Ureter (tissue), 1 donor: ENCODE measurements around the gene GTPBP6. TPM values are rescaled to one million over a fixed set of nuclear protein-coding genes. Genes with fewer than 3 reads are reported as not detected.
A peak's percentile ranks its signal among the peaks of the same experiment; 100 is the strongest.

ENCODE experiments used
- DNase-seq: peaks from one replicate; pipeline ENCODE4 v3.0.0-alpha.2; 2020; ENCODE audit warnings: low spot score
- total RNA-seq: library from RNA; stranded (reverse); gene quantifications from one replicate; pipeline ENCODE4 v1.2.4, GENCODE V29; 2023
- donor health status: DM: yes; HTN: yes; CAD: no.

Gene GTPBP6
- total RNA-seq: 57.5 TPM

DNA sequence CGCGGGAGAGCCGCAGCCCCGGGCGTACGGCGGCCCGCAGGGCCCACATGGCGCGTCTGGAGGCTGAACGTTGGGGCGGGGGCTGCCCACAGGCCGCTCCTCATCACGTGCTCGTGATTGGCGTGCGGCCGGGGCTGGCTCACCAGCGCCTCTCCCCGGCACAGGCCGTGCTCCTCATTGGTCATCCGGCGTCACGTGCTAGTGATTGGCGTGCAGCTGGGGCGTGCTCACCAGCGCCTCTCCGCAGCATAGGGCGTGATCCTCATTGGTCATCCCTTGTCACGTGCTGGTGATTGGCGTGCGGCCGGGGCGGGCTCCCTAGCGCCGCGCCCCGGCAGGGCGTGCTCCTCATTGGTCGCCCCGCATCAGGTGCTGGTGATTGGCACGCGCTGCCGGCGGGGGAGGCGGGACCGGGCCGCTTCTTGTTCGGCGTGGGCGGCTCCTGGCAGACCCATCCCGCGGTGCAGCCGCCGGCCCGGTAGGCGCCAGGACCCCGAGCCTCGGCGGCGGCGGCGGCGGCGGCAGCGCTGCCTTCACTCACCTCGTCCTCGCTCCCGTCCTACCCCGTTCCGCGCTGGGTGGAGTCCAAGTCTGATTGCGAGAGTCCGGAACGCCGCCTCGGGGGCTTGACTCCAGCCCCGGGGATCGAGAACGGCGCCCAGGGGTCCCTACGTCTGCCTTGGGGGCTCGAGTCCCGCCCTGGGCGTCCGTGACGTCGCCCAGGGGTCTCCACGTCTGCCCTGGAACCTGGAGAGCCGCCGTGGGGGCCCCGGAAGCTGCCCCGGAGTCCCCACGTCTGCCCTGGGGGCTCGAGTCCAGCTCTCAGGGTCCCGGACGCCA, at the start of gene GTPBP6:
Gene GTPBP6 (minus strand): TSS at position 58 of the 840 bp plus-strand sequence. CDS start 9 bp downstream, at position 49.
- peak; percentile 100 for DNase-seq

GRCh38 chrX:367866-368265, 49.3 kb upstream of the GTPBP6 start:
- no peak for DNase-seq

GRCh38 chrX:367349-367748, 48.8 kb upstream of the GTPBP6 start:
- no peak for DNase-seq

DNA sequence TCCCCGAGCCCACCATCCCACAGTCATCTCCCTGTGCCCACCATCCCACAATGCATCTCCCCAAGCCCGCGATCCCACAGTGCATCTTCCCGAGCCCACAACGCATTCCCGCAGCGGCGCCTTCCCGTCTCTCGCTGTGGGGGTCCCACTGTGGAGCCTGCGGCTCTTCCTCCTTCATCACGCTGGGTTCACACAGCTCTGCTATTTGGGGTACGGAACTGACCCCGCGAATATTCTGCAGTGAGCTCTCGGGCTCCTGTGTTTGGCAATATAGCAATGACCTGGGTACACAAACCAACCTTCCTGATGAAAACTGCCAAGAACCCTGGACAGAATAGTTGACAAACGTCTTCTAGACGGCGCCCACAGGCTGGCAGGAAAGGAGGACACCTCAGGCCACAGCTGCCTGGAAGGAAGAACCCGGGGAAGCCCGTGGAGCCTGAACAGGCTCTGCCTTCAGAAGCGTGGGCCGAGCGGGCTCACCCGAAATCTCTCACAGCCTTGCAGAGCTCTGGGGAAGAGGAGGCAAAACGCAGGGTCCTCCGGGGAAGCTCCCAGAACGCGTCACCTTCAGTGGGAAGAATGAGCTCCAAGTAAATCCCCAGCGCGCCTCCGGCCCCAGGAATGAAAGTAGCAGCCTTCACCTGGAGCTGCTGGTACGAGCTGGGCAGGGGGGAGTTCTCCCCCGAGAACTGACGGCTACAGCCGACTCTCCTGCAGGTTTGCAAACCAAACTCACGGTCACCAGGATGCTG, 45.2 kb upstream of the GTPBP6 start:
- DNase-seq: no peak

- no peak for DNase-seq
These were observed 44.5 kb upstream of the GTPBP6 start for GRCh38 chrX:362937-363620.

DNA sequence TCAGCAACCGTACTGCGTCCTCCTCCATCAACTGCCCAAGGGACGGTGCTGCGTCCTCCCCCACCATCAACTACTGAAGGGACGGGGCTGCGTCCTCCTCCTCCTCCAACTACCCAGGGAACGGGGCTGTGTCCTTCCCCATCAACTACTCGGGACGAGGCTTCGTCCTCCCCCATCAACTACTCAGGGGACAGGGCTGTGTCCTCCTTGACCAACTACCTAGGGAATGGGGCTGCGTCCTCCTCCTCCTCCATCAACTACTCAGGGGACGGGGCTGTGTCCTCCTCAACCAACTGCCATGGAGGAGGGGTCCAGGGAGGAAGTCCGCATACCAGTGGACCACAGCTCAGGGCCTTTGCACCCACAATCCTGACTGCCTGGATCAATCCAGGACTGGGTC, 43.8 kb upstream of the GTPBP6 start:
- no peak for DNase-seq

DNA sequence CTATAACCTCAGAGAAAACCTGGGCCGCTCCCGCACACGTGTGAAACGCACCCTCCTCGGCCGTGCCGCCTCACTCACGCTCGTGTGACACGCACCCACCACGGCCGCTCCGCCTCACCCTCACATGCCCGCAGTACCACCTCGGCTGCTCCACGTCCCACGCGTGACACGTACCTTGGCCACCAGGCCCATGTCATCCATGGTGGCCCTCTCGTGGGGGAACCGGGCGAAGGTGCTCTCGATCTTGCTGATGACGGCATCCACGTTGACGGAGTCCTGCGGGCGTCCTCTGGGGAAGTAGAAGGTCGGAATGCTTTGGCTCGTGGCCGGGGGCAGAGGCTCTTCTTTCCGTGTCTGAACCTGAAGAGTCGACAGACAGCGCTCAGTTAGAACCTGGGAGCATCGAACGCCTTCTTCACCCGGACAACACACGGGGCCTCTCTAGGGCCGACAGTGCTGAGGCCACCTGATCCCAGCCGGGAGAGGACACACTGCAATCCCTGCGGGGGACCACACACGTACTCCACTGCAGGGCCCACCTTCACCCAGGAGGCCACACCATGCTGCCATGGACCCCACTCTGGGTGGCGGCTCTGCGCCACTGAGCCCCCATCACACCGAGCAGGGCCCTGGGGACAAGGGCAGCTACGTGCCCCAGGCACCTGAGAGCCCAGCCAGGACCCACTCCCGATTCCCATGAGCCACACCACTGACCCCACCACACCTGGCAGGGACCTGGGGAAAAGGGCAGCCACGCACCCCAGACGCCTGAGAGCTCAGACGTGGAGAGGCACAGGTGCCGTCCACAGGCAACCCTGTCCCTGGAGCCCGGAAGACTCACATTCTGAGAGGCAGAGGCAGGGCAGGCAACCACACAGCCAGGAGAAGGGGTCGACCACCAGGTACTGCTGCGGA, 42.9 kb upstream of the GTPBP6 start:
- DNase-seq: no peak

GRCh38 chrX:360496-361150, 42.0 kb upstream of the GTPBP6 start:
- DNase-seq: no peak

DNA sequence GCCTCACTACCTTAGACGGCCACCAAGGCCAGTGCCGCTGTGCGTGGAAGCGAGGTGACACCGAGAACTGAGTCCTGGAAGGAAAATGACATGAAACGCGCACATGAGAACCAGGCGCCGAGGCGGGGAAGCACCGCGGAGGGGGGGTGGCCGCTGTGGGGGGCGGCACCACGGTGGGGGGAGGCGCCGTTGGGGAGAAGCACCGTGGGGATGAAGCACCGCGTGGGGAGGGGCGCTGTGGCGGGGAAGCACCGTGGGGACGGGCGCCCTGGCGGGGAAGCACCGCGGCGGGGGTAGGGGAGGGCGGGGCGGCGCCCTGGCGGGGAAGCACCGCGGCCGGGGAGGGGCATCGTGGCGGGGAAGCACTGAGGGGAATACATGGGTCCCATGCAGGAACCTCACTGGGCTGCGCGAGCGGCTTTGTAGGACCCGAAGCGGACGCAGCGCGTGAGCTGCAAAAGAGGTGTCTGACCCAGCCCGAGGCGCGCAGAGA, 40.1 kb upstream of the GTPBP6 start:
- no peak for DNase-seq

DNA sequence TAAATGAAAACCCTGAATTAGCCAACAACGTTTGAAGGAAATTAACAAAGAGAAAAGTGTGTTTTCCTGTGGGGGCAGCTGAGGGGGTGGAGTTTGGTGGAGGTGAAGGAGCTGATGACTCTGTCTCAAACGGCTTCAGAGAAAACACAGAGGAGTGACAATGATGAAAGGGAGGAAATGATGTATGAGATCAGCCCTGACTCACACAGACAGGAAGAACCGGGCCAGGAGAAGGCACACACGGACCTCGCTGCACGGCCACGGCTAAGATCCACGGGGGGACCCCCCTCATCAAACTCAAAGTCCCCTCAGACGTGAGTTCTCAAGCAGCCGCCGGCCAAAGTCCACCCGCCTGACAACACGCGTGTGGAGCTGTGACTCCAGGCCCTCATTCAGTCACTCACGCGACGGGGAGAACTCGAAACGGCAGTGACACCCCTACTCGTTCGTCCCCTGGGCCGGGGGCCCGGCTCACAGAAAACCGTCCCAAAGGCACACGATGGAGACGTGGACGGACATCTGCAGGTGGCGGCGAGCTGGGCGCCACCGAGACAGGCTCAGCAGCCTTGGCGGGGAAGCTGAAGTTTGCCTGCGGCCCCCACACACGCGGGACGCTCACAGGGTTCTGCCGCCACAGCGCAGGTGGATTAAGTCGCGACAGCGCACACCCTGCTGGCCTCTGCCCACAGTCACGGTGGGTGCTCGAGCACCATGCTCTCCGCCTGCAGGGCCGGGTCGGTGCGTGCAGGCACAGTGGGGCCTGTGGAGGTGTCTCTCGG, 39.3 kb upstream of the GTPBP6 start:
- no peak for DNase-seq

GRCh38 chrX:357035-357692, 38.6 kb upstream of the GTPBP6 start:
- DNase-seq: no peak

- no peak for DNase-seq
These were observed 37.9 kb upstream of the GTPBP6 start for GRCh38 chrX:356385-357034.

- no peak for DNase-seq
These were observed 36.9 kb upstream of the GTPBP6 start for GRCh38 chrX:355329-356050.

DNA sequence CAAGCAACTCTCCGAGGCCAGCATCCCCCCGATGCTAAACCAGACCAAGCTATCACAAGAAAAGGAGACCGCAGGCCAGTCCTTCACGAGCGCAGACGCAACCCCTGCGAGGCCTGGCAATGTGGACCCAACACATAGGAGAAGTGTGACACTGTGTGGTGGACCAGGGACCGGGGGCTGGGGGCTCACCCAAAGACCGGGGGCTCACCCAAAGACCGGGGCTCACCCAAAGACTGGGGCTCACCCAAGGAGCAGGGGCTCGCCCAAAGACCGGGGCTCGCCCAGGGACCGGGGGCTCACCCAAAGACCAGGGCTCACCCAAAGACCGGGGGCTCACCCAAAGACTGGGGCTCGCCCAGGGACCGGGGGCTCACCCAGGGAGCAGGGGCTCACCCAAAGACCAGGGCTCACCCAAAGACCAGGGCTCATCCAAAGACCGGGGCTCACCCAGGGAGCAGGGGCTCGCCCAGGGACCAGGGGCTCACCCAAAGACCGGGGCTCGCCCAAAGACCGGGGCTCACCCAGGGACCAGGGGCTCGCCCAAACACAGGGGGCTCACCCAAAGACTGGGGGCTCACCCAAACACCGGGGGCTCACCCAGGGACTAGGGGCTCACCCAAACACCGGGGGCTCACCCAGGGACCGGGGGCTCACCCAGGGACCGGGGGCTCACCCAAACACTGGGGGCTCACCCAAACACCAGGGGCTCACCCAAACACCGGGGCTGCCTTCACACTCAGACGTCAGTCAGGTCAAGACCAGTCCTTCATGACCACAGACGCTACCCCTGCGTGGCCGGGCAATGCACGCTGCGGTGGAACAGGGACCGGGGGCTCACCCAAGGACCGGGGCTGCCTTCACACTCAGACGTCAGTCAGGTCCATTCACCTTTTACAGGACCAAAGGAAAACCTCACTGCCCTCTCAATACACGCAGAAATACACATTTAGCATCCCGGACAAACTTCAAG, 35.3 kb upstream of the GTPBP6 start:
- DNase-seq: no peak

DNA sequence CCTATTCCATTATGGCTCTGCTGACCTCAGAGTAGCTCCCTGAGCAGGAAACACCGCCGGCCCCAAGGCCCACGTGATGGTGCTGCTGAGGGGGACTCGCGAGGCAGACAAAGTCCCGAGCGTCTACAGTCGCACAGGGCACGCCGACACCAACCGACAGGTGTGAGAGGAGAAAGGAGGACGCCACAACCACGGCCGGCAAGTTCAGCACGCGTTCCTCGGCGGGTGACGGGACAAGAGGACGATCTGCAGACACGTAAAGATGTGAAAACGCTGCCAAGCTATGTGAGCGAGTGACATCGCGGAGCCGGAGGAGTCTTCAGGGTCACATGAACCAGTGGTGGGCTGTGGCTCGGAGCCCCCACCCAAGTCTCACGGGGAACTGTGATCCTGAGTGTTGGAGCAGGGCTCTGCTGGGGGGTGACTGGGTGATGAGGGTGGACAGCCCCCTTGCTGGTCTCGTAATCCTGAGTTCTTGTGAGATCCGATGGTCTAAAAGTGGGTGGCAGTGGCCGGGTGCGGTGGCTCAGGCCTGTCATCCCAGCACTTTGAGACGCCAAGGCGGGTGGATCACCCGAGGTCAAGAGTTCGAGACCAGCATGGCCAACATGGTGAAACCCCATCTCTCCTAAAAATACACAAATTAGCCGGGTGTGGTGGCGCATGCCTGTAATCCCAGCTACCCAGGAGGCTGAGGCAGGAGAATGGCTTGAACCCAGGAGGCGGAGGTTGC, 34.2 kb upstream of the GTPBP6 start:
- DNase-seq: no peak

DNA sequence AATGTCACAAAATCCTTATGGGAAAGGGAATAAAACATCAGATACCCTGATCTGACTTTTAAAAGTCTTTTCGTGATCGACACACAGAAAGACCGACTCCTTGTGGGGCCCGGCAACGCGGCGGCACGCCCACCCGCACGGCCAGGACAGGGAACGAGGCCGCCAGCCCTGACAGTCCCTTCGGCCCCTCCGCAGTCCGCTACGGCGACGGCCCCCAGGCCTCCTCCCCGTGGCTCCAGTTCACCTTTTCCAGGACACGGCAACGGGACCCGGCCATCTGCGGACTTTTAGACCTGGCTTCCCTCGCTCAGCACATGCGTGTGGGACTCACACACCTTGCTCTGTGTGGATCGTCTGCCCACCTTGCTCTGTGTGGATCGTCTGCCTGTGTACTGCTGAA, 33.6 kb upstream of the GTPBP6 start:
- DNase-seq: no peak
